LHCN-M2 (cell line): ENCODE data around the gene SPATA6. TPM values are rescaled to one million over a fixed set of nuclear protein-coding genes. Genes with fewer than 3 reads are reported as not detected.
"Not testable (repeated sequence)": the region's sequence is repeated elsewhere in the genome, so short reads cannot be mapped to it uniquely, and the experiment has no call there.

Experiments
- DNase-seq: peaks from one replicate; pipeline ENCODE4 v3.0.0-alpha.2; 2012; ENCODE audit warnings: low read depth
- total RNA-seq: library from RNA; depleted of rRNA; stranded (reverse); fragments of >200 nt; gene quantifications from 2 replicates; pipeline ENCODE4 v1.2.3, GENCODE V29; 2014

The SPATA6 gene
- total RNA-seq, 1 experiment from 2014 or later = 4.5 TPM

DNA sequence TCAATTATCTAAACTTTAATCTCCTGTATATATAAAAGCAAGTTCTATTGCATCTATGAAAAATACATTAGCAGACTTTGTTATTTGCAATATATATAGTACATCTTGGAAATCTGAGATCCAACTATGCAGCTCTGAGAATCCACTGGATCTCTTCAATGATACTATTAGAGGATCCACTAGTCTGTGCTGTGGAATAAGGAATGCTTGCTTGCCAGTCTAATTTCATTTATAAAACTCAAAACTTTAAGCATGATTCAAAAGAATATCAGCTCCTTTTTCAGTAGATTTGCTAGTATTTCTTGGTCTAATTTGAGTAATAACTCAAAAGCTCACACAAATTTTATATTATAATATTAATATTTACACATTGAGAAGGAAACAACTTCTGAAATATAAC, 115.1 kb downstream of the SPATA6 start:
- DNase-seq = no peak

DNA sequence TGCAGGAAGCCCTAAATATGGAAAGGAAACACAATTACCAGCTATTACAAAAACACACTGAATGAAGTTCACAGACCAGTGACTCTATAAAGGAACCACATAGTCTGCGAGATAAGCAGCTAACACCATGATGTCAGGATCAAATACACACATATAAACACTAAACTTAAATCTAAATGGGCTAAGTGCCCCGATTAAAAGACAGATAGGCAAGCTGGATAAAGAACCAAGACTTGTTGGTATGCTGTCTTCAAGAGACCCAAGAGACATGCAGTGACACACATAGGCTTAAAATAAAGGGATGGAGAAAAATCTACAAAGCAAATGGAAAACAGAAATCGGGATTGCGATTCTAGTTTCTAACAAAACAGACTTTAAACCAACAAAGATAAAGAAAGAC, 127.6 kb downstream of the SPATA6 start:
- no peak for DNase-seq

DNA sequence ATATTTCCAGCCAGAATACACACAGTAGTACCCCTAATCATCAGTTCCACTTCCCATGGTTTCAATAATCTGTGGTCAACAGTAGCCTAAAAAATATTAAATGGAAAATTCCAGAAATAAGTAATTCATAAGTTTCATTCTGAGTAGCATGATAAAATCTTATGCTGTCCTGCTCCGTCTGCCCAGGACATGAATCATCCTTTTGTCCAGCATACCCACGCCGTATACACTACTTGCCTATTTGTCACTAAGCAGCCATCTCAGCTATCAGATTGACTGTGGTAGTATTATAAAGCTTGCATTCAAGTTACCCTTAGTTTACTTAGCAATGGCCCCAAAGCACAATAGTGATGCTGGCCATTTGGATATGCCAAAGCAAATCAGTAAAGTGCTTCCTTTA, 130.8 kb downstream of the SPATA6 start:
- no peak for DNase-seq

DNA sequence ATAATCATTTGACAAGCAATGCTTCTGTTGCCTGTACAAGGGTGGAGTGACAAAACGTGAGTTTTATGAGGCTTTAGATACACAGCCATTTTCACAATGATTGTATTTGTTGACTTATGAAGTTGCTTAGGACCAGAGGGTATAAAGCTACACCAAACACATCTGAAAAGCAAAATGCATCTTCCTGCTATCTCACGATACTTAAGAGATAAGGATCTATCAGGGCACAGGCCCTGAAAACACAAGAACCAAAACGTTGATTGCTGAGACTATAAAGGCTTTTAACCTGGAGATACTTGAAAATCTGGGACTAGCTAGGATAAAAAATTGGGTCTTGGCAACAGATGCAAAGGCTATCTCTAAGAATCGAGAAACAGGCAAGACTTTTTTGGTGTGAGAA, 133.7 kb downstream of the SPATA6 start:
- no peak for DNase-seq

DNA sequence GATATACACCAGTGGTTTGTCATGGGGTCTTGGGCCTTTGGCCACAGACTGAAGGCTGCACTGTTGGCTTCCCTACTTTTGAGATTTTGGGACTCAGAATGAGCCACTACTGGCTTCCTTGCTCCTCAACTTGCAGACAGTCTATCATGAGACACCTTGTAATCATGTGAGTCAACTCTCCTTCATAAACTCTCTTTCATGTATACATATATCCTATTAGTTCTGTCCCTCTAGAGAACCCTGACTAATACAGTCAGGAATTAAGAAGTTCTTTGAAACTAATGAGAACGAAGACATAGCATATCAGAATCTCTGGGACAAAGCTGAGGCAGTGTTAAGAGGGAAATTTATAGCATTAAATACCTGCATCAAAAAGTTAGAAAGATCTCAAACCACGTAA, 138.7 kb downstream of the SPATA6 start:
- DNase-seq = no peak

DNA sequence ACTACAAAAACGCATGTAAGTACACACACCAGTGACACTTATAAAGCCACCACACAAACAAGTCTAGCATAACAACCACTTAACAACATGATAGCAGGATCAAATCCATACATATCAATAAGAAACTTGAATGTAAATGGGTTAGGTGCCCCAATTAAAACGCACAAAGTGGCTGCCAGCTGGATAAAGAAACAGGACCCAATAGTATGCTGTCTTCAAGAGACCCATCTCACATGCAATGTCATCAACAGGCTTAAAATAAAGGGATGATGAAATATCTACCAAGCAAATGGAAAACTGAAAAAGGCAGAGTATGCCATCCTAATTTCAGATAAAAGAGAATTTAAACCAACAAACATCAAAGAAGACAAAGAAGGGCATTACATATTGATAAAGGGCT, 139.9 kb downstream of the SPATA6 start:
- DNase-seq = no peak

DNA sequence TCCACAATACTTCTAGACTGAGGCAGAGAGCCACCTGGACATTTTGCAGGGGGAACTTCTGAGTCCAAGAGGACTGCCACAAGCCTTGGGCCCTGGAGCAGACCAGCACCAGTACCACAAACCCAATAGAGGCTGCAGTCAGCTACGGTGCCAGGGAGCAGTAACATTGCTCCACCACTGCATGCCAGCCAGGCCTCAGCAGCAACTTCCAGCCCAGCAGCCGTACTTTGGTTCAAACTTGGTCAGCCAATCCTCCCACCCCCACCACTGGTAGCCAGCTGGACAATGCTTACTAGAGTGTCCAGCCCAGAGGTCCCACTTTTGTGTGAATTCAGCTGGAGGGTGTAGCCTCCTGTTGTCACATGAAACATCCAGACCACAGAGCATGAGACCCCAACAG, 142.1 kb downstream of the SPATA6 start:
- DNase-seq = no peak

DNA sequence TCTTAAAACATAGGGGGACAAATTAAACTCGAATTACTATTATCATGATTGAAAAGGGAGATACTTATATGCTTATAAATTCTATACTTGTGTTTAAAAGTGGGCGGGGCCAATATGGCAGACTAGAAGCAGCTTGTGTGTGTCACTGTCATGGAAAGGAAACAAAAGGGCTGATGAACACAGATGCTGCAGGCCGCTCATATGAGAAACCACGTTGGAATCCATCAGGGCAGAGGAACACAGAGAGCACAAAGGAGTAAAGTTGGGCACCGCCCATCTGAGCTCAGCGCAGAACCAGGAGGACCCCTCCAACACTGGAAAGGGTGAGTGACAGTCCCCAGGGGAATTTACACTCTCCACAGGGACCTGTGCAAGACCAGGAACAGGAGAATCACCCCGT, 142.5 kb downstream of the SPATA6 start:
- DNase-seq = peak; percentile 3

DNA sequence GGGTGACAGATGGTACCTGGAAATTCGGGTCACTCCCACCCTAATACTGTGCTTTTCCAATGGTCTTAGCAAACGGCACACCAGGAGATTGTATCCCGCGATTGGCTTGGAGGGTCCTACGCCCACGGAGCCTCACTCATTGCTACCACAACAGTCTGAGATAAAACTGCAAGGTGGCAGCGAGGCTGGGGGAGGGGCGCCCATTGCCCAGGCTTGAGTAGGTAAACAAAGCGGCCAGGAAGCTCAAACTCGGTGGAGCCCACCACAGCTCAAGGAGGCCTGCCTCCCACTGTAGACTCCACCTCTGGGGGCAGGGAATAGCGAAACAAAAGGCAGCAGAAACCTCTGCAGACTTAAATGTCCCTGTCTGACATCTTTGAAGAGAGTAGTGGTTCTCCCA, 160.2 kb downstream of the SPATA6 start:
- DNase-seq = not testable (repeated sequence)

DNA sequence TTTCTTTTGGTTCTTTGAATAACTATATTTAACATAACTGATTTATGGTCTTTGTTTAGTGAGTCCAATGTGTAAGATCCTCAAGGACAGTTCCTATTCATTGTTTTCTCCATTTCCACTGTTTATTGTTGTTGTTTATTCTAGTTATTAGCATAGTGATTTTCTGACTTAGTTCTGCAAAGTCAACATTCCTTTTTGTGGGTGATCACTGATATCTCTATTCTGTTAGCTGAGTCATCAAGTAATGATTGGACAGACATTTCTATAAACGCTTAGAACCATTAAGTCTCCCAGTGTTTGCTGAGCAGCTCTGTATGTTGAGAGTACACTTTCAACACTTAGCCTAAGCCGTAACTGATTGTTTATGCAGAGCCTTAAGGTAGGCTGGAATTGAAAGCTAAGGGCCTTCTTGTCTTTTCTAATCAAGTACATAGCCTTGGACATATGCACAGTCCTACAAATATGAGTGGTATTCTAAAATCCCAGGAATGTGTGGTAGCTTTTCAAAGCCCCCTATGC, 162.4 kb downstream of the SPATA6 start:
- DNase-seq = no peak

DNA sequence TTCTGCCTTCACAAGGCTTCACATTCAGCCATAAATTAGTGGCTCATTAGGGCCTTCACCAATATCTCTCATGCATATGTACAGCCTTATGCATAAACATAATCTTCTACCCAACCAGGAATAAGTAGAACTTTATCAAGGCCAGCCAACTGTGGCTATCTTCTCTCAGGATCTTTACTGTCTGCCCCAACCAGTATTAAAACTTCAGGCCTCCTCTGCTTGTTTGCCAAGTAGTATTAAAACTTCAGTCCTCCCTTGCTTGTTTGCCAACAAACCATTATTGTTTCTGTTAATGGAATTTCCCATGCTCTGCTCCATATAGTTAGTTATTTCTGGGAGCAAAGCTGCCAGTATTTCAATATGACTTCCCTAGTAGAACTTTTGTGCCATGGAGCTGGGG, 169.4 kb downstream of the SPATA6 start:
- DNase-seq = no peak

DNA sequence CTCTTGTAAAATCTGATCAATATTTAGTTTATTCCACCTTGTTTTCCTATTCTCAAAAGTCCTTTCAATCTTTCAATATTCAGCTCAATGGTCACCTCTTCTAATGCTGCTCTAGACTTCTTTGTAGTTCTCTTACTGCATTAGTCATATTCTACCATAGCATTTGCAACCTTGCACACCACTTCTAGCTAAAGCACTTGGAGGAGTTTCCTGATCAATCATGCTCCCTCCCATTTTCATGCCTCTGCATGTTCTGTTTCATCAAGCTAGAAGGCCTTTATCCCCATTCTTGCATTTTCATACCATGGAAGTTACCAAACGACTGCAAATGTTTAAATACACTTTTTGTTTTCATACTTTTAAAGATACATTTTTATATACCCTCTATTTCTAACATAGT, 177.3 kb downstream of the SPATA6 start:
- no peak for DNase-seq

DNA sequence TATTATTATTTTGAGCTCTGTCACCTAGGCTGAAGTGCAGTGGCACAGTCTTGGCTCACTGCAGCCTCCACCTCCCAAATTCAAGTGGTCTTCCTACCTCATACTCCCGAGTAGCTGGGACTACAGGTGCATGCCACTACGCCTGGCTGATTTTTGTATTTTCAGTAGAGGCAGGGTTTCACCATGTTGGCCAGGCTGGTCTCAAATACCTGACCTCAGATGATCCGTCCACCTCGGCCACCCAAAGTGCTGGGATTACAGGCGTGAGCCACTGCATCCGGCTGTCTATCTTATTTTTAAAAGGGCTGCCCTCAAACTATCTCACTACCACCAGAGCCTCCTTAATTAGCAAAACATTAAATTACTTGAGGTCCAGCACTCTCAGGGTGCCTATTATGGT, 177.9 kb downstream of the SPATA6 start:
- DNase-seq = not testable (repeated sequence)

DNA sequence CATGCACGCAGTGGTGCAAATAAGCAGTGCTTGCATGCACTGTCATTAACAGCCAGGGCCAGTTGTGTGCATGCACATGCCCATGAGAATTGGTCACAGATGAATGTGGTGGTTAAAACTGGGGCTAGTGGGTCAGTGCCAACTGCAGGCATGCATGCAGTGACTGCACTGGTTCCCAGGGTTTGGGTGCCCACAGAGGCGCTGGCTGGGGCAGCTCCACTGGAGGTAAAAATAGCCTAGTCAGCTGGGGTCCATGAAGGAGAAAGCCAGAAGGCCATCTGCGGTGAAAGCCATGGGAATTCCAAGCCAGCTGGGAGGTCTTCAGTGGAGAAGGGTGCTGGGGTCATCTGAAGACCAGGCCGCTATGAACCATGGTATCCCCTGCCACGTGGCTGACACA, 179.3 kb downstream of the SPATA6 start:
- no peak for DNase-seq

DNA sequence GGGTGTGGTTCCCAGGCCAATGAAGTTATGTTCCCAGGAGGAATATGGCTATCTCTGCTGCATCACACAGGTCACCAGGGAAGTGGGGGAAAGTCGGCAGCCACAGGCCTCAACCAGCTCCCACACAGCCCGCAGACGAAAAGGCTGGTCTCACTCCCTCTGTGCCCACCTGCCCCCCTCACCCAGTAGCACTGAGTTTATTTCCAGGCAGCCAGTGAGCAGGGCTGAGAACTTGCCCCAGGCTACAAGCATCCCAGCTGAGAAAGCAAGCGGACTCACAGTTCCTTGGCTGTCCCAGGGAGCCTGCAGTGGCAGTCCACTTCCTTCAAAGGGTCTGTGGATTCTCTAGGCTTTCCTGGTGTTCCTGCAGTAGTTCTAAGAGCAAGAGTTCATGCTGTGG, 180.6 kb downstream of the SPATA6 start:
- DNase-seq = no peak

DNA sequence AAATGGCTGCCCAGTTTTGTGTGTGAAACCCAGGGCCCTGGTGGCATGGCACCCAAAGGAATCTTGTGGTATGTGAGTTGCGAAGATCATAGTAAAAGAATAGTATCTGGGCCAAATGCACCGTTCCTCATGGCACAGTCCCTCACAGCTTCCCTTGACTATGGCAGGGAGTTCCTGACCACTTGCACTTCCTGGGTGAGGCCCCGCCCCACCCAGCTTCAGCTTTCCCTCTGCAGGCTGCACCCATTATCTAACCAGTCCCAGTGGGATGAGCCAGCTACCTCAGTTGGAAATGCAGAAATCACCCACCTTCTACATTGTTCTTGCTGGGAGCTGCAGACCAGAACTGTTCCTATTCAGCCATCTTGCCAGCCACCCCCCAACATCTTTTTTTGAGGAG, 186.5 kb downstream of the SPATA6 start:
- no peak for DNase-seq

DNA sequence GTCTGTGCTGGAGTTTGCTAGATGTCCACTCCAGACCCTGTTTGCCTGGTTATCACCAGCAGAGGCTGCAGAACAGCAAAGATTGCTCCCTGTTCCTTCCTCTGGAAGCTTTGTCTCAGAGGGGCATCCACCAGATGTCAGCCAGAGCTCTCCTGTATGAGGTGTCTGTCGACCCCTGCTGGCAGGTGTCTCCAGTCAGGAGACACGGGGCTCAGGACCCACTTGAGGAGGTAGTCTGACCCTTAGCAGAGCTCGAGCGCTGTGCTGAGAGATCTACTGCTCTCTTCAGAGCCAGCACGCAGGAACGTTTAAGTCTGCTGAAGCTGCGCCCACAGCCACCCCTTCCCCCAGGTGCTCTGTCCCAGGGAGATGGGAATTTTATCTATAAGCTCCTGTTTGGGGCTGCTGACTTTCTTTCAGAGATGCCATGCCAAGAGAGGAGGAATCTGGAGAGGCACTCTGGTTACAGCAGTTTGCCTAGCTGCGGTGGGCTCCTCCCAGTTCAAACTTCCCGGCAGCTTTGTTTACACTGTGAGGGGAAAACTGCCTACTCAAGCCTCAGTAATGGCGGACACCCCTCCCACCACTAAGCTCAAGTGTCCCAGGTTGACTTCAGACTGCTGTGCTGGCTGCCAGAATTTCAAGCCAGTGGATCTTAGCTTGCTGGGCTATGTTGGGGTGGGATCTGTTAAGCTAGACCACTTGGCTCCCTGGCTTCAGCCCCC, 187.1 kb downstream of the SPATA6 start:
- DNase-seq = not testable (repeated sequence)

DNA sequence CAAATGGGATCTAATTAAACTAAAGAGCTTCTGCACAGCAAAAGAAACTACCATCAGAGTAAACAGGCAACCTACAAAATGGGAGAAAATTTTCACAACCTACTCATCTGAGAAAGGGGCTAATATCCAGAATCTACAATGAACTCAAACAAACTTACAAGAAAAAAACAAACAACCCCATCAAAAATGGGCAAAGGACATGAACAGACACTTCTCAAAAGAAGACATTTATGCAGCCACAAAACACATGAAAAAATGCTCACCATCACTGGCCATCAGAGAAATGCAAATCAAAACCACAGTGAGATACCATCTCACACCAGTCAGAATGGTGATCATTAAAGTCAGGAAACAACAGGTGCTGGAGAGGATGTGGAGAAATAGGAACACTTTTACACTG, 189.7 kb downstream of the SPATA6 start:
- not testable (repeated sequence) for DNase-seq

DNA sequence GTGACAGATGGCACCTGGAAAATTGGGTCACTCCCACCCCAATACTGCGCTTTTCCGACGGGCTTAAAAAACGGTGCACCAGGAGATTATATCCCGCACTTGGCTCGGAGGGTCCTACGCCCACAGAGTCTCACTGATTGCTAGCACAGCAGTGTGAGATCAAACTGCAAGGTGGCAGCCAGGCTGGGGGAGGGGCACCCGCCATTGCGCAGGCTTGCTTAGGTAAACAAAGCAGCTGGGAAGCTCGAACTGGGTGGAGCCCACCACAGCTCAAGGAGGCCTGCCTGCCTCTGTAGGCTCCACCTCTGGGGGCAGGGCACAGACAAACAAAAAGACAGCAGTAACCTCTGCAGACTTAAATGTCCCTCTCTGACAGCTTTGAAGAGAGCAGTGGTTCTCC, 194.6 kb downstream of the SPATA6 start:
- not testable (repeated sequence) for DNase-seq

DNA sequence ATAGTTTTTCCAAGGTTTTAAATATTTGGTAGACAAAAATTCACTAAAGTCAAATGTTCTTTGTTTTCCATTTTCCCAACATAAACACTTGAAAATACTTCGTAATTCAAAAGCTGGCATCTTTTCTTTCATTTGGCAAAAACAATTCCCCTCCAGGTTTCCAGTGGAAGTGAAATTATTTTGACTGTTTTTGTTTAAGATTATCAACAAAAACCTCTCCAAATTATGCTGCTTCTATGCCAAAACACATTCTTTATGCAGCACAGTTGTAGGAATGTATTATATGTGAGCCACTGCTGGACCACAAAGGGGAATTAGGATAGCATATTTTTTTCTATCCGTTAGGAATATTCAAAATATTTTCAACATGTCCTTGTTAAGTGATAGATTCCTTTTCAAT, 205.4 kb downstream of the SPATA6 start:
- no peak for DNase-seq

DNA sequence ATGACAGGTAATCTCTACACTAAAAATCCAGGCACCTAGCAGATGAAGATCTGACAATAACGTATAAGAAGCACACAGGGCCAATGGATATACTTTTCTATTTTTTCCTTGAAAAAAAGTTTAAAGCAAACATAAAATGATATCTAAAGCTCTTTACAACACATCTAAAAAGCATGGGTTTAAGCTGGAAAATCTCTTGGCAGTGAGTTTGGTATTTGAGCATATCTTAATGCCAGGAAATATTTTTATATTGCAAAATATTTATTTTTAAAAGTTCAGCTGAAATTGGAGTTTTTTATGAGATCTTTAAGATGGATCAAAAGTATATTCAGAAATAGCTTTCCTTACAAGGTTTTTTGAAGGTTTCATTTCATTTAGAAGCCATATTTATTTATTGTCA, 209.0 kb downstream of the SPATA6 start:
- DNase-seq = no peak

DNA sequence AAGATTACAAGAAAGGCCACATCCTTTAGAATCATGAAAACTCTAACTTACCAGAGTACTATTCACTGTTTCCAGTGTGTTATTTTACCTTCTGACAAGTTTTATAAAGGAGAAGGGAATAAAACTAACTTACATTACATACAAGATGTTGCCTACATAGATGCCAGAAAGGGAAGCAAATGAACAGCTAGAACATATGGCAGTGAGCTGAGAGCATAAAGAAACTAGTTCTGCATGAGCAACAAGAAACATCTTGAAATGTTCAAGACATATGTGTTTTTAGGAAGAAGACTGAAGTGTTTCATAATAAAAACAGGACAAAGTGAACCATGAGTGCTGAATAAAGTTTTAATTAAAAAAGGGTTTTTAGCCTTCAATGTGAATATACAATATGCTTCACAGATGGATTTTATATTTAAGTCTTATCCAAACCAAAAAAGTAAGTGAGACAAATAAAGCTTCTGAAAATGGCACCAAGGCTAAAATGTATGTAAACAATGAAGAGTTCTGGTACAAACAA, 210.1 kb downstream of the SPATA6 start:
- no peak for DNase-seq

DNA sequence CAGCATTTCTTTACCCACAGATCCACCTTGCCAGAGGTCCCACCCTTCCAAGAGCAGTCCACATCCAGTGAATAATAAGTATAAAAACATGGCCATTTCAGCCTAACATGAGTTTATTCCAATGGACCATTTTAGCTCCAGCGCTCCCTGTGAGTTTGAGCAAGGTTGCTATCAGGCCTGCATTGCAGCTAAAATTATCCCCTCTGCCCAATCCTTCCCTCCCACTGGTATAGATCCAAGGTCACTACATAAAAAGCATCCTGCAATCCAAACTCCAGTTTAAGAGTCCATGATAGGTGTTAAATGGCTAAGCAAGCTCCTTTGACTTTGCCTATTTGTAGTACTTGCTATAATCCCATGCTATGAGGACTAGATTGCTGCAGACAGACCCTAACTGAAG, 213.9 kb downstream of the SPATA6 start:
- no peak for DNase-seq

DNA sequence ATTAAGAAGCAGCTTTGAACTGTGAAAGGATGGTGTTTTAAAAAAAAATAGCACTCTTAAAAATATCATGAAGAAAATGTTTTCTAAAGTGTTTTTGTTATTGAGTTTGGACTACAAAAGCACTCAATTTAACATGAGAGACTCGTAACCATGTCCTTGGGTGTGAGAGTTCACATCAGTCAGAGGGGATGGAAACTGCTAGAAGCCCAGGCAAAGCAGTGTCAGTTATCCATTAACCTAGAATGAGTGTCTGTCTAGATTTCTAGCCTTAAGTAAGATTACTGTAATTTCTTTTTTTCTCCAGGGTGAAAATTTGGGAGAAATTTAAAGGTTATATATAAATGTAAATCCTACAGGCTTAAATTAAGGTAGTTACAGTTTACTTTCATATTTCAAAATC, 217.8 kb downstream of the SPATA6 start:
- no peak for DNase-seq
